ENCODE data around the gene PI16. TPM values are rescaled to one million over a fixed set of nuclear protein-coding genes. Genes with fewer than 3 reads are reported as not detected.
"Not testable (repeated sequence)": the region's sequence is repeated elsewhere in the genome, so short reads cannot be mapped to it uniquely, and the experiment has no call there.

Gene PI16
- total RNA-seq, 2 donors from 2014 or later, result 7.9 to 18.0 TPM

DNA sequence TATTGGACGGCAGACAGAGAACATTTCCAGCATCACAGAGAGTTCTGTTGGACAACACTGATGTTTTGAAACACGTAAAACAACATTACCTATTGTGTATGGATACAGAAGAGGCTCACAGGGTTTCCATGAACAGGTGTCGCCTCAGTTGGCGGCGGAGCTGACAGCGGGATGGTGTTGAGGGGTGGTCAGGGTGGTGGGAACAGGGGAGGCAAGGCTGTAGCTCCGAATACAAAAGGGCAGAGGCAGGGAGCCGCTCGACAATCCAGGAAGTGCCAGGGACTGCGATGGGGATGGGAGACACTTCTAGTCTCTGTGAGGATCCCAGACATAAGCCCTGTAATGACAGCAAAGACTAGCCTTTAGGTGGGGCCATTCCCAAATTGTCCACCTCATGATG lies 14.5 kb upstream of the PI16 start:
- TF ChIP-seq, protein P1, sequence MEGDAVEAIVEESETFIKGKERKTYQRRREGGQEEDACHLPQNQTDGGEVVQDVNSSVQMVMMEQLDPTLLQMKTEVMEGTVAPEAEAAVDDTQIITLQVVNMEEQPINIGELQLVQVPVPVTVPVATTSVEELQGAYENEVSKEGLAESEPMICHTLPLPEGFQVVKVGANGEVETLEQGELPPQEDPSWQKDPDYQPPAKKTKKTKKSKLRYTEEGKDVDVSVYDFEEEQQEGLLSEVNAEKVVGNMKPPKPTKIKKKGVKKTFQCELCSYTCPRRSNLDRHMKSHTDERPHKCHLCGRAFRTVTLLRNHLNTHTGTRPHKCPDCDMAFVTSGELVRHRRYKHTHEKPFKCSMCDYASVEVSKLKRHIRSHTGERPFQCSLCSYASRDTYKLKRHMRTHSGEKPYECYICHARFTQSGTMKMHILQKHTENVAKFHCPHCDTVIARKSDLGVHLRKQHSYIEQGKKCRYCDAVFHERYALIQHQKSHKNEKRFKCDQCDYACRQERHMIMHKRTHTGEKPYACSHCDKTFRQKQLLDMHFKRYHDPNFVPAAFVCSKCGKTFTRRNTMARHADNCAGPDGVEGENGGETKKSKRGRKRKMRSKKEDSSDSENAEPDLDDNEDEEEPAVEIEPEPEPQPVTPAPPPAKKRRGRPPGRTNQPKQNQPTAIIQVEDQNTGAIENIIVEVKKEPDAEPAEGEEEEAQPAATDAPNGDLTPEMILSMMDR (IDR thresholded peaks at IDR 0.05), result no peak
- no peak for TF ChIP-seq POLR2A (IDR thresholded peaks at IDR 0.05)
- no peak for TF ChIP-seq POLR2AphosphoS5 (IDR thresholded peaks at IDR 0.05)
- no peak overlapping the region for H3K27ac ChIP-seq
- H3K9me3 ChIP-seq, result no peaks in the 10 kb centered on the region
- no peak for DNase-seq (ENCODE audit: low spot score)
- H3K36me3 ChIP-seq, result no peaks in the 10 kb centered on the region
- H3K4me1 ChIP-seq (replicated peaks), result no peaks in the 10 kb centered on the region
- intact Hi-C loops (cut with DNase I), result no loop called here
- H3K4me3 ChIP-seq, result no peak overlapping the region
- H3K27me3 ChIP-seq (replicated peaks; ENCODE audit: insufficient read depth), result no peaks in the 10 kb centered on the region
- 86% methylated on average over 10 of the region's 10 CpGs for WGBS

DNA sequence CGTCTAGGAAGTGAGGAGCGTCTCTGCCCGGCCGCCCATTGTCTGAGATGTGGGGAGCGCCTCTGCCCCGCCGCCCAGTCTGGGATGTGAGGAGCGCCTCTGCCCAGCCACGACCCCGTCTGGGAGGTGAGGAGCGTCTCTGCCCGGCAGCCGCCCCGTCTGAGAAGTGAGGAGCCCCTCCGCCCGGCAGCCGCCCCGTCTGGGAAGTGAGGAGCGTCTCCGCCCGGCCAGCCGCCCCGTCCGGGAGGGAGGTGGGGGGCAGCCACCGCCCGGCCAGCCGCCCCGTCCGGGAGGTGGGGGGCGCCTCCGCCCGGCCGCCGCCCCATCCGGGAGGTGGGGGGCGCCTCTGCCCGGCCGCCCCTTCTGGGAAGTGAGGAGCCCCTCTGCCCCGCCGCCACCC lies 13.0 kb upstream of the PI16 start:
- intact Hi-C loops (cut with DNase I), result not testable (repeated sequence)
- WGBS, result 95% methylated on average over 12 of the region's 40 CpGs

DNA sequence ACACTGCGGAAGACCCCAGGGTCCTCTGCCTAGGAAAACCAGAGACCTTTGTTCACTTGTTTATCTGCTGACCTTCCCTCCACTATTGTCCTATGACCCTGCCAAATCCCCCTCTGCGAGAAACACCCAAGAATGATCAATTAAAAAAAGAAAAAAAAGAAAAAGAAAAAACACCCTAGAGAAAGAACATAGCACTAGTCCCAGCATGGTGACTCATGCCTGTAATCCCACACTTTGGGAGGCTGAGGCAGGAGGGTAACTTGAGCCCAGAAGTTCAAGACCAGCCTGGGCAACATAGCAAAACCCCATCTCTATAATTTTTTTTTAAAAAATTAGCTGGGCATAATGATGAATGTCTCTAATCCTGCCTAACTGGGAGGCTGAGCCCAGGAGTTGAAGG lies 12.2 kb upstream of the PI16 start:
- H3K36me3 ChIP-seq; H3K9me3 ChIP-seq; H3K27me3 ChIP-seq (replicated peaks; ENCODE audit: insufficient read depth); intact Hi-C loops (cut with DNase I); H3K4me1 ChIP-seq (replicated peaks); H3K4me3 ChIP-seq; DNase-seq (ENCODE audit: low spot score); H3K27ac ChIP-seq: not testable (repeated sequence)
- 100% methylated on average over 1 of the region's 2 CpGs for WGBS

More for the DNA sequence above, 13.0 kb upstream of the PI16 start:
- DNase-seq (ENCODE audit: low spot score); H3K4me3 ChIP-seq; H3K9me3 ChIP-seq; H3K4me1 ChIP-seq (replicated peaks); H3K27ac ChIP-seq; H3K27me3 ChIP-seq (replicated peaks; ENCODE audit: insufficient read depth); H3K36me3 ChIP-seq: not testable (repeated sequence)

DNA sequence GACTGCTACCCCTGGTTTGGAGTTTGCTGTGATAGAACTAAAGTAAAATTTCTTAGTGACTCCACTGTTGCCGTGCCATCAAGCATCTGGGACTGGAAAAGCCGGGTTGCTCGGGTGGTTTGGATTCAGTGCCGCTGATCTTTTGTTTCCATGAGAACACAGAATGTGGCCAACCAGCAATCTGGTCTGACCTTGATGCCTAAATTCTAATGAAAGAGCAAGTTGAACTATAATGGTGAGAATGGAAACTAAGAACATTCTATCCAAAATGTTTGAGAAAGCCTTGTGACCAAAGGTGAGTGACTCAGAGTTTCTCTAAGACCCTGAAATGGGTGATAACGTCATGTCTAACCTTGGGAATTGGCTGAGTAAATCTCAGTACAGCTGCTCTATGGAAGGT lies 9.9 kb upstream of the PI16 start:
- DNase-seq (ENCODE audit: low spot score), result no peak
- H3K4me3 ChIP-seq, result no peak overlapping the region
- H3K9me3 ChIP-seq, result no peaks in the 10 kb centered on the region
- H3K27ac ChIP-seq, result no peak overlapping the region
- H3K4me1 ChIP-seq (replicated peaks), result no peaks in the 10 kb centered on the region
- intact Hi-C loops (cut with DNase I), result no loop called here
- 59% methylated on average over 5 of the region's 5 CpGs for WGBS
- H3K27me3 ChIP-seq (replicated peaks; ENCODE audit: insufficient read depth), result no peaks in the 10 kb centered on the region
- TF ChIP-seq, protein P1 (IDR thresholded peaks at IDR 0.05), result no peak
- TF ChIP-seq POLR2AphosphoS5 (IDR thresholded peaks at IDR 0.05), result no peak
- TF ChIP-seq POLR2A (IDR thresholded peaks at IDR 0.05), result no peak
- no peaks in the 10 kb centered on the region for H3K36me3 ChIP-seq

DNA sequence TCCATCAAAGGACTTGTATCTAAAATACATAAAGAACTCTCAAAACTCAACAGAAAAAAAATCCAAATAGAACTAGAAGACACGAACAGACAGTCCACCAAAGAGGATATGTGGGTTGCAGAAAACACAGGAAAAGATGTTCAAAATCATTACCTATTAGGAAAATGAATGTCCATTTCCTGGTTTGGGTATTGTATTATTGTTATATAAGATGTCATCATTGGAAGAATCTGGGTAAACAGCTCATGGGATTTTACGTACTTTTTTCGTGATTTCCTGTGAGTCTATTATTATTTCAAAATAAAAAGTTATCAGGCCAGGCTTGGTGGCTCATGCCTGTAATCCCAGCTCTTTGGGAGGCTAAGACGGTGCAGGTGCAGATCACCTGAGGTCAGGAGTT lies 9.2 kb upstream of the PI16 start:
- Histone ChIP-seq H3K9me3 (no peaks in the 10 kb centered on the region), H3K36me3 (no peaks in the 10 kb centered on the region), H3K27ac (no peak overlapping the region), H3K27me3 (replicated peaks; ENCODE audit: insufficient read depth) (no peaks in the 10 kb centered on the region), H3K4me1 (replicated peaks) (no peaks in the 10 kb centered on the region), H3K4me3 (no peak overlapping the region)
- TF ChIP-seq, protein P1 (IDR thresholded peaks at IDR 0.05), result no peak
- TF ChIP-seq POLR2A (IDR thresholded peaks at IDR 0.05) (no peak), POLR2AphosphoS5 (IDR thresholded peaks at IDR 0.05) (no peak)
- intact Hi-C loops (cut with DNase I), result no loop called here
- DNase-seq (ENCODE audit: low spot score), result no peak
- WGBS, result 89% methylated on average over 4 of the region's 4 CpGs

DNA sequence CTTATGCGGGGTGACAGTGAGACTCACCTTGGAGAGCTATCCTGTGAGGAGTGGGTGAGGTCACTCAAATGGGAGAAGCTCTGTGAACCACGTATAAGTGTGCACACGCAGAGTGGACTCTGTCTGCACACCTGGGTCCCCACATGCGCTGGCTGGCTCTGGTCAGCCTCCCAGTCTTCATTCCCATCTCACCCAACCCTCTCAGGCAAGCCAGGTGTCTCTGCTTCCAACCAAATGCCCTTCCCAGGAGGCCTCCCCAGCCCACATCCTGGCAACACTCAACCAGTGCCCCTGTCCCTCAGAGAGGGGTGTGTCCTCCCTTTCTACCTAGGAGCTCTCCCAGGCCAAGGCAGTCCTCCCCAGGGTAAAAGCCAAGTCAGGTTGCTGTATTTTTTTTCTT lies 8.0 kb upstream of the PI16 start:
- Histone ChIP-seq H3K27me3 (replicated peaks; ENCODE audit: insufficient read depth) (no peaks in the 10 kb centered on the region), H3K9me3 (no peaks in the 10 kb centered on the region), H3K27ac (no peak overlapping the region), H3K4me1 (replicated peaks) (no peaks in the 10 kb centered on the region), H3K4me3 (no peak overlapping the region), H3K36me3 (no peaks in the 10 kb centered on the region)
- WGBS, result 82% methylated on average over 4 of the region's 4 CpGs
- TF ChIP-seq POLR2AphosphoS5 (IDR thresholded peaks at IDR 0.05) (no peak), POLR2A (IDR thresholded peaks at IDR 0.05) (no peak)
- TF ChIP-seq, protein P1 (IDR thresholded peaks at IDR 0.05), result no peak
- no peak for DNase-seq (ENCODE audit: low spot score)
- intact Hi-C loops (cut with DNase I), result no loop called here
